ENCODE measurements around the gene VPS54. TPM values are rescaled to one million over a fixed set of nuclear protein-coding genes. Genes with fewer than 3 reads are reported as not detected.

The VPS54 gene
- total RNA-seq, 1 experiment from 2014 or later: 20.7 TPM

DNA sequence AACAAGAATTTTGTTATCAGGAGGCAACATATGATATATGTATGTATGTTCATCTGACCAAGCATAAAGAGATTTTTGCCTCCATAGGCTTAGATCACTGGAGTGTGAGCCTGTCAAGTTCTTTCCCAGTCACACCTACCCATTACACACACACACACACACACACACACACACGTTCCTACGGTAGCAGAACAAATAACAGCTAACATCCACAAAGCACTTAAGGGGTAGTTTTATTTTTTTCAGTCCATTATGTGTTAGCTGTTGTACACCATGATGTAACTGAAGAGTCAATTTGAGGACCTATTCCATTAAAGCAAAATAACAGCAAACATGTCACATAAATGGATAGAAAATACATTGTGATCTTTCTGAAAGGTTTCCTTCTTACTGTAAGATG is 138.0 kb downstream of the VPS54 start:
- ChIA-PET CTCF (interaction anchor here (0.6 kb wide), 1 partner anchor 225 kb away, joined by 3 read pairs; no protein-coding TSS in a partner anchor), POLR2A (ENCODE audit: unreplicated experiment) (no interaction called here)
- H3K9me3 ChIP-seq (ENCODE audit: insufficient read depth, low read depth): no peaks in the 10 kb centered on the region
- H3K9me2 ChIP-seq (ENCODE audit: insufficient read depth): no peaks in the 10 kb centered on the region
- no peaks in the 10 kb centered on the region for H3F3A ChIP-seq (ENCODE audit: insufficient read depth, low read depth)
- no peak overlapping the region for H3K4me2 ChIP-seq
- H3K36me3 ChIP-seq (ENCODE audit: low read depth): 0 out of 2 replicates have a peak, but pooled peaks cover 7% of the 10 kb centered on the region
- no peak for DNase-seq
- no TSS peak for BruUV-seq (replicated peaks)
- H2AFZ ChIP-seq: no peak overlapping the region
- no peaks in the 10 kb centered on the region for H3K27me3 ChIP-seq (ENCODE audit: insufficient read depth, low read depth)
- H4K20me1 ChIP-seq (ENCODE audit: insufficient read depth): no peaks in the 10 kb centered on the region; the same call in 1 of the 2 replicates
- H3K4me1 ChIP-seq (replicated peaks; ENCODE audit: insufficient read depth): no peaks in the 10 kb centered on the region
- H3K27ac ChIP-seq: no peak overlapping the region
- H3K4me3 ChIP-seq: no peak overlapping the region
- no peaks in the 10 kb centered on the region for H3K79me2 ChIP-seq (ENCODE audit: low read depth)
- intact Hi-C loops (cut with micrococcal nuclease; ENCODE audit: unreplicated experiment): no loop called here
- no peak for TF ChIP-seq EZH2 (IDR thresholded peaks at IDR 0.05; ENCODE audit: low read depth)
- TF ChIP-seq CTCF (conservative IDR thresholded peaks at IDR 0.05): no peak

DNA sequence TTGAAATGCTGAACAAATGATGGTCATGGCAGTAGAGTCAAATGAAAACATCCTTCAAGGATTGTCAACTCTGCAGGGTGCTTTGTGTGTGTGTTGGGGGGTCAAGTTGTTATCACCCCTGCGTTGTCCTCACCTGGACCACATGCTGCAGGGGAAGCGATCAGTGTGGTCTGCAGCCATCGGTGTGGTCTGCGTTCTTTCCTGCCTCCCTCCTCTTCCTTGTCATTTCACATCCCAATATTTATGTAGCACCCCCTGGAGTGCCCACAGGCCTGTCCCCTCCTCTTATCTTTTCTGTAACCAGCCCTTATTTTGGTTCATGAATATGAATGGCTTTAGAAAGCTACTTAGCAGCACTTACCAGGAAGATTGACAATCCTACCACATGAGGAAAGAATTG is 138.6 kb downstream of the VPS54 start:
- H3K27me3 ChIP-seq (ENCODE audit: insufficient read depth, low read depth): no peaks in the 10 kb centered on the region
- H2AFZ ChIP-seq: no peak overlapping the region
- H3K27ac ChIP-seq: no peak overlapping the region
- no peaks in the 10 kb centered on the region for H3K9me2 ChIP-seq (ENCODE audit: insufficient read depth)
- POLR2A ChIA-PET (ENCODE audit: unreplicated experiment): no interaction called here
- no peaks in the 10 kb centered on the region for H3F3A ChIP-seq (ENCODE audit: insufficient read depth, low read depth)
- H4K20me1 ChIP-seq (ENCODE audit: insufficient read depth): no peaks in the 10 kb centered on the region; the same call in 1 of the 2 replicates
- no peaks in the 10 kb centered on the region for H3K9me3 ChIP-seq (ENCODE audit: insufficient read depth, low read depth)
- TF ChIP-seq CTCF (conservative IDR thresholded peaks at IDR 0.05) (no peak), EZH2 (IDR thresholded peaks at IDR 0.05; ENCODE audit: low read depth) (no peak)
- no peaks in the 10 kb centered on the region for H3K4me1 ChIP-seq (replicated peaks; ENCODE audit: insufficient read depth)
- intact Hi-C loops (cut with micrococcal nuclease; ENCODE audit: unreplicated experiment): no loop called here
- no peak for DNase-seq
- CTCF ChIA-PET: no interaction called here
- 0 out of 2 replicates have a peak, but pooled peaks cover 7% of the 10 kb centered on the region for H3K36me3 ChIP-seq (ENCODE audit: low read depth)
- no TSS peak for BruUV-seq (replicated peaks)
- no peak overlapping the region for H3K4me3 ChIP-seq
- no peak overlapping the region for H3K4me2 ChIP-seq
- no peaks in the 10 kb centered on the region for H3K79me2 ChIP-seq (ENCODE audit: low read depth)

DNA sequence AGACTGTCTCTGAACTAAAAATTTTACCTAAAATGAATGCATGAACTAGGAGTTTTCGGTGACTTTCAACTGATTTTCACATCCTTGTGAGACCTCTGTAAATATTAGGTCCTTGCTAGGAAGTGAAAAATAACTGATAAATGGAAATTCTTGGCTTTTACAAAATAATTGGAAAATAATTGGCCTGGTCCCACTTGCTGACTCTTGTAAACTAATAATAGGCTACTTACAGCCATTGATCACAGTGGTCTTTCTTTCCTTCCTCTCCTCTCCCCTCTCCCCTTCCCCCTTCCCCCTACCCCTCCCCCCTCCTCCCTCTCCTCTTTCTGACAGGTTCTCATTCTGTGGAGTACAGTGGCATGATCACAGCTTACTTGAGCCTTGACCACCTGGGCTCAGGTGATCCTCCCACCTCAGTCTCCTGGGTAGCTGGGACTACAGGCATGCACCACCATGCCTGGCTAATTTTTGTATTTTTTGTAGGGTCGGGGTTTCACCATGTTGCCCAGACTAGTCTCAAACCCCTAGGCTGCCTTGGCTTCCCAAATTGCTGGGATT is 139.3 kb downstream of the VPS54 start:
- no TSS peak for BruUV-seq (replicated peaks)
- POLR2A ChIA-PET (ENCODE audit: unreplicated experiment): no interaction called here
- no peaks in the 10 kb centered on the region for H3K27me3 ChIP-seq (ENCODE audit: insufficient read depth, low read depth)
- intact Hi-C loops (cut with micrococcal nuclease; ENCODE audit: unreplicated experiment): no loop called here
- H3F3A ChIP-seq (ENCODE audit: insufficient read depth, low read depth): no peaks in the 10 kb centered on the region
- TF ChIP-seq CTCF (conservative IDR thresholded peaks at IDR 0.05) (no peak), EZH2 (IDR thresholded peaks at IDR 0.05; ENCODE audit: low read depth) (no peak)
- no peak overlapping the region for H3K4me2 ChIP-seq
- DNase-seq: no peak
- no peak overlapping the region for H3K27ac ChIP-seq
- H3K4me3 ChIP-seq: no peak overlapping the region
- no peak overlapping the region for H2AFZ ChIP-seq
- H3K36me3 ChIP-seq (ENCODE audit: low read depth): 0 out of 2 replicates have a peak, but pooled peaks cover 7% of the 10 kb centered on the region
- CTCF ChIA-PET: no interaction called here
- no peaks in the 10 kb centered on the region; the same call in 1 of the 2 replicates for H4K20me1 ChIP-seq (ENCODE audit: insufficient read depth)
- no peaks in the 10 kb centered on the region for H3K9me3 ChIP-seq (ENCODE audit: insufficient read depth, low read depth)
- no peaks in the 10 kb centered on the region for H3K4me1 ChIP-seq (replicated peaks; ENCODE audit: insufficient read depth)
- no peaks in the 10 kb centered on the region for H3K79me2 ChIP-seq (ENCODE audit: low read depth)
- no peaks in the 10 kb centered on the region for H3K9me2 ChIP-seq (ENCODE audit: insufficient read depth)

Data from PC-9 (cell line).